Calu3 (cell line): ENCODE measurements around the gene PRRG3. TPM values are rescaled to one million over a fixed set of nuclear protein-coding genes. Genes with fewer than 3 reads are reported as not detected.

Experiments used
- BruUV-seq: library from RNA; stranded (reverse); fragments of 400-500 nt; replicated peaks from 2 replicates; lab custom pipeline; 2021; lab: Mats Ljungman, UMichigan
- CTCF ChIA-PET: fragments of 300-600 bp; sonication (Branson Sonifier 250); formaldehyde crosslinking; loops from one replicate; lab custom pipeline; 2022; ENCODE audit warnings: antibody characterized with exemption; lab: Charles Lee
- DNase-seq: peaks from one replicate; pipeline ENCODE4 v3.0.0; 2022
- H3K27ac Mint-ChIP-seq: one replicate; pipeline ENCODE4 v1.8.0; 2022; ENCODE audit warnings: mixed read lengths; ENCODE audit not compliant: unreplicated experiment
- H3K27me3 Mint-ChIP-seq: one replicate; pipeline ENCODE4 v1.8.0; 2022; ENCODE audit warnings: mixed read lengths; ENCODE audit not compliant: unreplicated experiment
- H3K36me3 Mint-ChIP-seq: one replicate; pipeline ENCODE4 v1.8.0; 2022; ENCODE audit warnings: mild to moderate bottlenecking, moderate library complexity, mixed read lengths; ENCODE audit not compliant: insufficient read depth, unreplicated experiment
- H3K4me1 Mint-ChIP-seq: one replicate; pipeline ENCODE4 v1.8.0; 2022; ENCODE audit warnings: mild to moderate bottlenecking, low read depth, mixed read lengths; ENCODE audit not compliant: unreplicated experiment
- H3K4me3 Mint-ChIP-seq: one replicate; pipeline ENCODE4 v1.8.0; 2022; ENCODE audit warnings: mild to moderate bottlenecking, low read depth, moderate library complexity, mixed read lengths; ENCODE audit not compliant: unreplicated experiment
- H3K9me3 Mint-ChIP-seq: one replicate; pipeline ENCODE4 v1.8.0; 2022; ENCODE audit warnings: low read depth, mixed read lengths; ENCODE audit not compliant: unreplicated experiment
- CTCF ChIP-seq: fragments of 200-600 bp; IDR thresholded peaks from one replicate; pipeline ENCODE4 v1.8.0; 2022; ENCODE audit warnings: antibody characterized with exemption; ENCODE audit not compliant: unreplicated experiment
- intact Hi-C: fragments of 100-400 bp; cut with micrococcal nuclease; formaldehyde crosslinking; loops from one replicate; pipeline ENCODE4 v1.10.0; 2022; ENCODE audit not compliant: unreplicated experiment
- total RNA-seq: library from RNA; stranded (reverse); gene quantifications from 2 replicates; pipeline ENCODE4 v1.2.3, GENCODE V29; 2022

The PRRG3 gene
- total RNA-seq, 1 experiment from 2014 or later = not detected

GRCh38 chrX:151726751-151727150 lies 31.5 kb downstream of the PRRG3 start:
- H3K27ac Mint-ChIP-seq = no peak overlapping the region
- peaks cover 54% of the 10 kb centered on the region for H3K27me3 Mint-ChIP-seq
- no peak for DNase-seq
- no peak for TF ChIP-seq CTCF
- no TSS peak for BruUV-seq
- no peaks in the 10 kb centered on the region for H3K4me1 Mint-ChIP-seq
- CTCF ChIA-PET = interaction anchor here (0.5 kb wide), 1 partner anchor 23 kb away, joined by 4 read pairs; no protein-coding TSS in a partner anchor
- H3K4me3 Mint-ChIP-seq = no peak overlapping the region
- intact Hi-C loops = no loop called here
- H3K36me3 Mint-ChIP-seq = no peaks in the 10 kb centered on the region
- H3K9me3 Mint-ChIP-seq = no peaks in the 10 kb centered on the region

- TF ChIP-seq CTCF = no peak
- H3K27me3 Mint-ChIP-seq = peaks cover 54% of the 10 kb centered on the region
- DNase-seq = no peak
- intact Hi-C loops = no loop called here
- no peak overlapping the region for H3K4me3 Mint-ChIP-seq
- no TSS peak for BruUV-seq
- H3K9me3 Mint-ChIP-seq = no peaks in the 10 kb centered on the region
- CTCF ChIA-PET = no interaction called here
- H3K4me1 Mint-ChIP-seq = no peaks in the 10 kb centered on the region
- no peaks in the 10 kb centered on the region for H3K36me3 Mint-ChIP-seq
- no peak overlapping the region for H3K27ac Mint-ChIP-seq
These were observed 32.1 kb downstream of the PRRG3 start for GRCh38 chrX:151727346-151727745.

GRCh38 chrX:151729056-151729725 lies 33.9 kb downstream of the PRRG3 start:
- Mint-ChIP-seq H3K36me3 (no peaks in the 10 kb centered on the region), H3K4me1 (no peaks in the 10 kb centered on the region), H3K27ac (no peak overlapping the region), H3K4me3 (no peak overlapping the region), H3K9me3 (no peaks in the 10 kb centered on the region), H3K27me3 (peaks cover 51% of the 10 kb centered on the region)
- TF ChIP-seq CTCF = no peak
- CTCF ChIA-PET = no interaction called here
- no peak for DNase-seq
- no TSS peak for BruUV-seq
- intact Hi-C loops = no loop called here

- Mint-ChIP-seq H3K9me3 (no peaks in the 10 kb centered on the region), H3K4me3 (no peak within 1 kb of the TSS), H3K36me3 (no peaks in the 10 kb centered on the region), H3K4me1 (no peaks in the 10 kb centered on the region), H3K27ac (no peak within 1 kb of the TSS), H3K27me3 (peaks cover 64% of the 10 kb centered on the region)
- no TSS peak for BruUV-seq
- no peak for DNase-seq
- intact Hi-C loops = no loop called here
- CTCF ChIA-PET = no interaction called here
- no peak for TF ChIP-seq CTCF
These were observed 39.2 kb downstream of the PRRG3 start, which contains the start of gene CNGA2 for GRCh38 chrX:151734446-151734845. TSS of gene CNGA2 (plus strand) at chrX:151734746. CDS start at chrX:151738484, 3,738 bp downstream.
